ENCODE data around the gene NXF2B. TPM values are rescaled to one million over a fixed set of nuclear protein-coding genes. Genes with fewer than 3 reads are reported as not detected.

Gene NXF2B
- total RNA-seq, 1 donor from 2014 or later = not detected

DNA sequence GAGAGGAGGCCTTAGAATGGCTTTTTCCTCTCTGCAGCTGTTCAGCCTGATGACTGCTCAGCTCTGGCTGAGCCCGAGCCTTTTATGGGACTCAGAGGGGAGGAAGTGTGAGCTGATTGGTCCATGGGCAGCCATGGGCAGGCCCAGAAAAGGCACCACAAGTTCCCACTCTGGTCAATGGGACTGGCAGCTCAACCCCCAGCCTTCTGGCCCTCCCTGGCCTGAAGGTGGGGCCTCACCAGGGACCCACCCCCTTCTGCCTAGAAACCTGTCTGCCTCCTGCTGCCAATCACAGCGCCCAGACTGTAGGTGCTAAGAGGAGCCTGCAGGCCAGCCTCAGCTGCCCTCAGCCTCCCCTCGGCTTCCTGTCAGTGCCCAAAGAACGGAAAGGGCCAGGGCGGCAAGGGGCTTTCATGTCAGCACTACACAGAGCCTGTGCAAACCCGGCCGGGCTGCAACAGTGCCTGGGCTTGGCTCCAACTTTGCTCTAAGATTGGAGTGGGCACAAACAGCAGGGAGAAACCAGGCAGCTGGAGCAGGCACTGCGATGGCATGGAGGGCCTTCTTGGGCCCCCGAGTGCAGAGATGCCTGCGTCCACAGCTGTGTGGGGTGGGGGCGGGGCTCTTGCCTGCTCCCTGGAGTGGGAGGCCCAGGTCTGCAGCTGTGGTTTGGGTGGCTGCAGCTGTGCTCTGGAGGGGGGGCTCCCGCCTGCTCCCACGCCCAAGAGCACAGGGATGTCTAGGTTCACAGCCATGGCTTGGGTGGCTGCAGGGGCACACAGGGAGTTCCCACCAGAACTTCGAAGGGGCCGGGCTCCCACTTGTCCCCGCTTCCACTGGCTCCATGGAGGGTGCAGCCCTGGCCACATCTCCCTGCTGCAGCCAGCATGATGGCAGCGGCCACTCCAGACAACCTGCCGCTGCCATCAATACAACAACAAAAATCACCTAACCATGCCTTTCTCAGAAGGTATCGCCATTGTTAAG lies 100.2 kb downstream of the NXF2B start:
- no peak overlapping the region for H3K4me3 ChIP-seq
- H3K4me1 ChIP-seq = no peaks in the 10 kb centered on the region
- no peaks in the 10 kb centered on the region for H3K36me3 ChIP-seq
- TF ChIP-seq POLR2AphosphoS5 (IDR thresholded peaks at IDR 0.05; ENCODE audit: insufficient read depth in 1 of 2, low read depth in 1 of 2) = no peak
- TF ChIP-seq POLR2A (IDR thresholded peaks at IDR 0.05) = no peak
- TF ChIP-seq, protein P1, sequence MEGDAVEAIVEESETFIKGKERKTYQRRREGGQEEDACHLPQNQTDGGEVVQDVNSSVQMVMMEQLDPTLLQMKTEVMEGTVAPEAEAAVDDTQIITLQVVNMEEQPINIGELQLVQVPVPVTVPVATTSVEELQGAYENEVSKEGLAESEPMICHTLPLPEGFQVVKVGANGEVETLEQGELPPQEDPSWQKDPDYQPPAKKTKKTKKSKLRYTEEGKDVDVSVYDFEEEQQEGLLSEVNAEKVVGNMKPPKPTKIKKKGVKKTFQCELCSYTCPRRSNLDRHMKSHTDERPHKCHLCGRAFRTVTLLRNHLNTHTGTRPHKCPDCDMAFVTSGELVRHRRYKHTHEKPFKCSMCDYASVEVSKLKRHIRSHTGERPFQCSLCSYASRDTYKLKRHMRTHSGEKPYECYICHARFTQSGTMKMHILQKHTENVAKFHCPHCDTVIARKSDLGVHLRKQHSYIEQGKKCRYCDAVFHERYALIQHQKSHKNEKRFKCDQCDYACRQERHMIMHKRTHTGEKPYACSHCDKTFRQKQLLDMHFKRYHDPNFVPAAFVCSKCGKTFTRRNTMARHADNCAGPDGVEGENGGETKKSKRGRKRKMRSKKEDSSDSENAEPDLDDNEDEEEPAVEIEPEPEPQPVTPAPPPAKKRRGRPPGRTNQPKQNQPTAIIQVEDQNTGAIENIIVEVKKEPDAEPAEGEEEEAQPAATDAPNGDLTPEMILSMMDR (IDR thresholded peaks at IDR 0.05) = no peak
- DNase-seq (ENCODE audit: extremely low spot score in 2 of 2) = peak; percentile 67 to 88
- H3K27ac ChIP-seq = no peak overlapping the region
- H3K27me3 ChIP-seq = no peaks in the 10 kb centered on the region
- H3K9me3 ChIP-seq = no peaks in the 10 kb centered on the region
- intact Hi-C loops (cut with DNase I) = no loop called here

DNA sequence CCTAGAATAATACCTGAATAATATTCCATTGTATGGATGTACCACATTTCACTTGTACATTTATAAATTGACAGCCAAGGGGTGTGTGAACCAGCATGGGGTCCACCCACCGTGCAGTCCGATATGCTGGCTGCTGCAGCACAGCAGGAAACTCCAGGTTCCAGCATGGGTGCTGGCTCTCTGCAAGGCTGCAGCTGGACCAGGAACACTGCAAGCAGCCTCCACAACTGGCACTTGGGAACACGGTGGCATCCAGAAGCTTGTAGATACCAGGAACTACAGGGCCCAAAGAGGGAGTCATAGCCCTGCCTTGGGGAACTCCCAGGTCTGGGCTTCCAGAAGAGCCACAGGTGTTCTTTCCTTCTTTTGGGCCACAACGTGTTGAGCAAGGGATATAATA lies 101.6 kb downstream of the NXF2B start:
- H3K36me3 ChIP-seq = no peaks in the 10 kb centered on the region
- no peak overlapping the region for H3K4me3 ChIP-seq
- intact Hi-C loops (cut with DNase I) = no loop called here
- peak in 1 of 2 donors; percentile 44 for DNase-seq (ENCODE audit: extremely low spot score in 2 of 2)
- TF ChIP-seq, protein P1 (IDR thresholded peaks at IDR 0.05) = no peak
- TF ChIP-seq POLR2AphosphoS5 (IDR thresholded peaks at IDR 0.05; ENCODE audit: insufficient read depth in 1 of 2, low read depth in 1 of 2) (no peak), POLR2A (IDR thresholded peaks at IDR 0.05) (no peak)
- no peak overlapping the region for H3K27ac ChIP-seq
- no peaks in the 10 kb centered on the region for H3K4me1 ChIP-seq
- no peaks in the 10 kb centered on the region for H3K9me3 ChIP-seq
- H3K27me3 ChIP-seq = no peaks in the 10 kb centered on the region

Other genes starting within 250 kb of the NXF2B start
- gene TCP11X1, start 224.7 kb downstream of the NXF2B start, total RNA-seq = not detected
- not detected for gene NXF2, start 192.8 kb downstream of the NXF2B start, total RNA-seq
- gene TCP11X2, start 31.8 kb upstream of the NXF2B start, total RNA-seq = not detected
- gene TMSB15A, start 76.7 kb upstream of the NXF2B start, total RNA-seq = not detected
- 9.6 TPM for gene ARMCX5, start 159.5 kb upstream of the NXF2B start, total RNA-seq
- gene GPRASP1, start 211.5 kb upstream of the NXF2B start, total RNA-seq = 12.8 TPM

All from vagina (tissue), 2 donors.